Gastrocnemius medialis (tissue), 4 donors: ENCODE results near the gene LRRN2. TPM values are rescaled to one million over a fixed set of nuclear protein-coding genes. Genes with fewer than 3 reads are reported as not detected.

Experiments
- ATAC-seq, 2 donors: fragments of 150-250 bp; one replicate each; pipeline ENCODE4 v1.9.1; 2016
- DNase-seq, 2 donors: peaks; one replicate each; pipeline ENCODE4 v3.0.0-alpha.2; 2019
- H3K27ac ChIP-seq, 4 donors: fragments of 200-600 bp; sonication (generic); 1 replicate in 1 of 4; 2 replicates in 3 of 4; pipeline ENCODE4 v1.5.1; 2016 to 2018; ENCODE audit warnings: mild to moderate bottlenecking in 2 of 4, moderate library complexity in 1 of 4
- H3K27me3 ChIP-seq, 3 donors: fragments of 200-600 bp; sonication (generic) in 2 of 3; 1 replicate in 1 of 3; 2 replicates in 2 of 3; pipeline versions ENCODE4 v1.5.1 to v1.6.0; 2016 to 2019; ENCODE audit warnings: mild to moderate bottlenecking in 1 of 3, moderate library complexity in 1 of 3
- H3K36me3 ChIP-seq, 2 donors: fragments of 200-600 bp; sonication (generic) in 1 of 2; one replicate each; pipeline ENCODE4 v1.5.1; 2017 to 2018
- H3K4me1 ChIP-seq, 2 donors: fragments of 200-600 bp; sonication (generic) in 1 of 2; one replicate each; pipeline ENCODE4 v1.5.1; 2016 to 2017; ENCODE audit warnings: mild to moderate bottlenecking in 2 of 2
- H3K4me3 ChIP-seq, 4 donors: fragments of 200-600 bp; sonication (generic) in 3 of 4; 1 replicate in 1 of 4; 2 replicates in 3 of 4; pipeline ENCODE4 v1.5.1; 2016 to 2019; ENCODE audit warnings: mild to moderate bottlenecking in 2 of 4
- H3K9me3 ChIP-seq, 3 donors: fragments of 200-600 bp; sonication (generic) in 2 of 3; 1 replicate in 1 of 3; 2 replicates in 2 of 3; pipeline ENCODE4 v1.5.1; 2016 to 2019
- POLR2A ChIP-seq, 2 donors: fragments of 450-650 bp; IDR thresholded peaks; one replicate each; pipeline ENCODE4 v1.6.1; 2017; ENCODE audit warnings: antibody characterized with exemption in 2 of 2, mild to moderate bottlenecking in 2 of 2, moderate library complexity in 2 of 2
- in situ Hi-C, 4 donors: fragments of 200-750 bp; cut with MboI; loops; one replicate each; pipeline versions ENCODE4 v1.15.0 to v1.8.0; 2017; ENCODE audit warnings: low sequenced_read_pairs in 4 of 4
- intact Hi-C: fragments of 100-400 bp; cut with DNase I; formaldehyde crosslinking; loops from one replicate; pipeline ENCODE4 v1.15.1; 2023; ENCODE audit warnings: low total_unique reads
- total RNA-seq, 4 donors: library from RNA; depleted of rRNA; stranded (reverse); fragments of >200 nt; gene quantifications; one replicate each; pipeline versions ENCODE4 v1.1.0 to v1.2.3, GENCODE V29; 2016
- TF ChIP-seq, protein P1 (sequence below), 5 experiments: fragments of 450-650 bp in 3 of 5; fragments of 200-600 bp in 2 of 5; sonication (generic) in 2 of 5; IDR thresholded peaks in 4 of 5; conservative IDR thresholded peaks in 1 of 5; 1 replicate in 4 of 5; 2 replicates in 1 of 5; pipeline ENCODE4 v1.5.1; 2016 to 2019; ENCODE audit warnings: antibody characterized with exemption in 5 of 5, mild to moderate bottlenecking in 3 of 5, moderate library complexity in 3 of 5

Gene LRRN2
- total RNA-seq, 4 donors from 2014 or later: 0.46 to 1.1 (median 0.93) TPM

DNA sequence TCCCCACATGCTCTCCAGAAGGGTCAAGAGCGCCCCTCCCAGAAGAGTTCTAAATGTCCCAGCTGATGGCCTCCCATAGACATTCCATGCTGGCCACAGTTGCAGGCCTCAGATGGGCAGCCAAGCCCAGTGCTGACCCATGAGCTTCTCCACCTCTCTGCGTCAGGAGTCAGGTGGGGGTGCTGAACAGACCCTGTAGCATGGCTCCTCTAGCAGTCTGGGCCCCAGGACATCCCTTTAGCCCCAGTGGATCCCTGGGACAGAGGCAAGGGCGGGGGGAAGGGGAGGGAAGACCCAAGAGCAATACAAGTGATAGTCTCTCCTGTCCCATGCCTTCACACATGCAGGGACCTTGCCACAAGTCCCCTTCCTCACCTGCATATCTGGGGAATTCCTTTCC, 56.7 kb downstream of the LRRN2 start:
- no peaks in the 10 kb centered on the region for H3K36me3 ChIP-seq
- no peak overlapping the region for H3K4me3 ChIP-seq
- ATAC-seq: no peak
- TF ChIP-seq, protein P1, sequence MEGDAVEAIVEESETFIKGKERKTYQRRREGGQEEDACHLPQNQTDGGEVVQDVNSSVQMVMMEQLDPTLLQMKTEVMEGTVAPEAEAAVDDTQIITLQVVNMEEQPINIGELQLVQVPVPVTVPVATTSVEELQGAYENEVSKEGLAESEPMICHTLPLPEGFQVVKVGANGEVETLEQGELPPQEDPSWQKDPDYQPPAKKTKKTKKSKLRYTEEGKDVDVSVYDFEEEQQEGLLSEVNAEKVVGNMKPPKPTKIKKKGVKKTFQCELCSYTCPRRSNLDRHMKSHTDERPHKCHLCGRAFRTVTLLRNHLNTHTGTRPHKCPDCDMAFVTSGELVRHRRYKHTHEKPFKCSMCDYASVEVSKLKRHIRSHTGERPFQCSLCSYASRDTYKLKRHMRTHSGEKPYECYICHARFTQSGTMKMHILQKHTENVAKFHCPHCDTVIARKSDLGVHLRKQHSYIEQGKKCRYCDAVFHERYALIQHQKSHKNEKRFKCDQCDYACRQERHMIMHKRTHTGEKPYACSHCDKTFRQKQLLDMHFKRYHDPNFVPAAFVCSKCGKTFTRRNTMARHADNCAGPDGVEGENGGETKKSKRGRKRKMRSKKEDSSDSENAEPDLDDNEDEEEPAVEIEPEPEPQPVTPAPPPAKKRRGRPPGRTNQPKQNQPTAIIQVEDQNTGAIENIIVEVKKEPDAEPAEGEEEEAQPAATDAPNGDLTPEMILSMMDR (IDR thresholded peaks at IDR 0.05 in 4 of 5, conservative IDR thresholded peaks at IDR 0.05 in 1 of 5): no peak
- no peak for TF ChIP-seq POLR2A (IDR thresholded peaks at IDR 0.05)
- no peak for DNase-seq
- in situ Hi-C loops (no loop called here), intact Hi-C loops (no loop called here)
- no peak overlapping the region for H3K27ac ChIP-seq
- no peaks in the 10 kb centered on the region for H3K9me3 ChIP-seq
- no peaks in the 10 kb centered on the region for H3K4me1 ChIP-seq
- peaks cover 4 to 8% (median 6%) of the 10 kb centered on the region in 3 donors for H3K27me3 ChIP-seq

DNA sequence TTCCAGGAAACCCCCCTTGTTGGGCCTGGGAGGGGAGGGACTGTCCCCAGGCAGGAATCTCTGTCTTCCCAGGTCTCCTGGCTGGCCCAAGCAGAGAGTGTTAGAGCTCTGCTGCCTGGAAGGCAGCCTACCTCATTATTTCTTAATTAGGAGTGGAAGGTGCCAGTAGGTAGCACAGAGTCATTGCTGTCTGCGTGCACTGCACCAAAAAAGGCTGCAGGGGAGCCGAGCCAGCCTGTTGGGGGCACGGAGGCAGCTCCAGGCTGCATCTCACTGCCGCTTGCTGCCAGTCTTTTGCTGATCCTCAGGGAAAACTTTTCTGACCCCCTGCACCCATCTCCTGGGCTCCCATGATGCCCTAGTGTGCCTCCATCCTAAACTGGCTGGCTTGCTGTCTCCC, 58.1 kb downstream of the LRRN2 start:
- no peak for ATAC-seq
- in situ Hi-C loops (no loop called here), intact Hi-C loops (no loop called here)

DNA sequence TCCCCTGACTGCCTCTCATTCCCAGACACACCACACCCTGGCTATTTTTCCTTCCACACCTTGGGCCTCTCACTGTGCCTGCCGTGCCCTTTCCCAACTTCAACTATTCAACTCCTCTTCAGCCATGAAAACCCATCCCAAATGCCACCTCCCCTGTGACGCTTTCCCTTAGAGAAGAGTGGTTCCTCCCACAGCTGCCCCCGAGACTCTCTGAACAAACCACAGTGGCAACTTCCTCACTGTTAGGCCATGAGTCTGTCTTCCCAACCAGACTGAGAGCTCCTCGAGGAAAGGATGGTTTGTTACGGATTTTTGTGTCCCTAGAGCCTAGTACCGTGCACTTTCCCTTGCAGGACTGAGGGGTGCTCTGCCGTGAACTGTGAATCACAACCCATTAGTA, 59.2 kb downstream of the LRRN2 start:
- Histone ChIP-seq H3K9me3 (no peaks in the 10 kb centered on the region), H3K27ac (no peak overlapping the region), H3K27me3 (peaks cover 4 to 8% (median 6%) of the 10 kb centered on the region in 3 donors), H3K36me3 (no peaks in the 10 kb centered on the region), H3K4me3 (no peak overlapping the region), H3K4me1 (no peaks in the 10 kb centered on the region)
- in situ Hi-C loops: no loop called here
- TF ChIP-seq, protein P1 (IDR thresholded peaks at IDR 0.05 in 4 of 5, conservative IDR thresholded peaks at IDR 0.05 in 1 of 5): no peak
- no peak for TF ChIP-seq POLR2A (IDR thresholded peaks at IDR 0.05)
- DNase-seq (no peak), ATAC-seq (no peak)
- intact Hi-C loops: no loop called here

More for the DNA sequence above, 58.1 kb downstream of the LRRN2 start:
- no peak for DNase-seq
- Histone ChIP-seq H3K4me1 (no peaks in the 10 kb centered on the region), H3K9me3 (no peaks in the 10 kb centered on the region), H3K36me3 (no peaks in the 10 kb centered on the region), H3K27me3 (peaks cover 4 to 8% (median 6%) of the 10 kb centered on the region in 3 donors), H3K27ac (no peak overlapping the region), H3K4me3 (no peak overlapping the region)
- TF ChIP-seq, protein P1 (IDR thresholded peaks at IDR 0.05 in 4 of 5, conservative IDR thresholded peaks at IDR 0.05 in 1 of 5): no peak
- no peak for TF ChIP-seq POLR2A (IDR thresholded peaks at IDR 0.05)

DNA sequence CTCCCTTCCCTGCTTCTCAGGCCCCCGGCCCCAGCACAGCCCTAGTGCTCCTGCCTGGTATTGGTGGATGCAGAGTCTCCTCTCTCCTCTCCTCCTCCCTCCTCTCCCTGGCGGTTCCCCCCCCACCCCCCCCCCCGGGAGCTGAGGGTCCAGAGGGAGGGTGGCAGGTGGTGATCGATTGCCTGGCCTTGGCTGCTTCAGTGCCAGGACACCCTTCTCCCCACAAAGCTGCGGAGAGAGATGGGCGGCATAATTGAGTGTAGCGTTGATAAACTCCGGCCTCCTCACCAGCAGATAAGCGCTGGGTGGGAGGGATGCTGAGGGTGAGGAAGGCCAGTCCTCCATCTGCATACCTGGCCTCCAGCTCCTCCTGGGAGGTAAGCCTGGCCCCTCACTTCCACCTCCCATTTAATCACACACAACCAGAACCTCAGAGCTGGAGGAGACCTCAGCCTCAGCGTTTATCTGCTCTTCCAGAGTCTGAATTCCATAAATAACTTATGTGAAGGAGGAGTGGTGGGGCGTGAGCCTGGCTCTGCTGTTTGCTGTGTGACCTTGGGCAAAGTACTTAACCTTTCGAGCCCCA, 60.8 kb downstream of the LRRN2 start:
- Histone ChIP-seq H3K9me3 (no peaks in the 10 kb centered on the region), H3K27ac (no peak overlapping the region), H3K4me3 (no peak overlapping the region), H3K36me3 (no peaks in the 10 kb centered on the region), H3K4me1 (no peaks in the 10 kb centered on the region), H3K27me3 (peaks cover 0 to 5% (median 0%) of the 10 kb centered on the region in 3 donors)
- DNase-seq: no peak
- intact Hi-C loops: no loop called here
- in situ Hi-C loops: no loop called here
- TF ChIP-seq, protein P1 (IDR thresholded peaks at IDR 0.05 in 4 of 5, conservative IDR thresholded peaks at IDR 0.05 in 1 of 5): no peak
- TF ChIP-seq POLR2A (IDR thresholded peaks at IDR 0.05): no peak
- ATAC-seq: no peak

DNA sequence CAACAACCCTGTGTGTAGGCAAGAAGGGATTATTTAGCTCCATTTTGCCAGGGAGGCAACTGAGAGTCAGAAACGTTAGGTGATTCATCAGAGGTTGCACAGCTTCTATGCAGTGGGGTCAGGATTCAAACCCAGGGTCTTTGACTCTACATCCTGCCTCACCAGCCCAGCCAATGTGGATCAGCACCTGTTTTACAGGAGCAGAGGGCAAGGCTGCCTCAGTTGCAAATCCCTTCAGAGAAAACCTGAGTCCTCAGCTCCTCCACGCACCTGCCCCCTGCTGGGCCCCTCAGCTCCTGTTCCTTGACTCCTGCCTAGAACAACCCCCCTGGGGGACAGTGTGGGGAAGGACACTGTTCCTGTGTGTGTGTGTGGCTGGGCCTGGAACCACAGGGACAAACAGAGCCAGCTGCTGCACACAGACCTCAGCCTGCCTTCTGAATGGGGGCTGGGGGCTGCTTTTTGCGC, 61.6 kb downstream of the LRRN2 start:
- Histone ChIP-seq H3K36me3 (no peaks in the 10 kb centered on the region), H3K4me1 (no peaks in the 10 kb centered on the region), H3K4me3 (no peak overlapping the region), H3K9me3 (no peaks in the 10 kb centered on the region), H3K27ac (no peak overlapping the region), H3K27me3 (no peaks in the 10 kb centered on the region)
- intact Hi-C loops (no loop called here), in situ Hi-C loops (no loop called here)
- TF ChIP-seq, protein P1 (IDR thresholded peaks at IDR 0.05 in 4 of 5, conservative IDR thresholded peaks at IDR 0.05 in 1 of 5): no peak
- ATAC-seq: no peak
- DNase-seq: no peak
